Astrocyte (in vitro differentiated cells and primary cell): ENCODE measurements around the gene GALK1. TPM values are rescaled to one million over a fixed set of nuclear protein-coding genes. Genes with fewer than 3 reads are reported as not detected.

ENCODE experiments used
- DNase-seq: peaks from one replicate; pipeline ENCODE4 v3.0.0-alpha.2; 2010; ENCODE audit warnings: low read depth
- FAIRE-seq: peaks from 2 replicates; lab custom pipeline; 2011; peaks lifted over from hg19 to GRCh38; lab: Jason Lieb, UNC
- H2AFZ ChIP-seq: 2 replicates; pipeline ENCODE4 v1.6.0; 2012; ENCODE audit warnings: low read depth, low read length, inconsistent platforms
- H3K27ac ChIP-seq: 2 replicates; pipeline ENCODE4 v1.5.1; 2011; ENCODE audit warnings: low read depth, low read length, inconsistent platforms
- H3K27me3 ChIP-seq: 2 replicates; pipeline ENCODE4 v1.6.0; 2011; ENCODE audit warnings: low read length, inconsistent platforms; ENCODE audit not compliant: insufficient read depth
- H3K36me3 ChIP-seq: 2 replicates; pipeline ENCODE4 v1.5.1; 2011; ENCODE audit warnings: low read length, inconsistent platforms; ENCODE audit not compliant: insufficient read depth
- H3K4me1 ChIP-seq: 2 replicates; pipeline ENCODE4 v1.5.1; 2011; ENCODE audit warnings: low read length, inconsistent platforms; ENCODE audit not compliant: insufficient read depth
- H3K4me2 ChIP-seq: 2 replicates; pipeline ENCODE4 v1.6.0; 2012; ENCODE audit warnings: low read length, inconsistent platforms
- H3K4me3 ChIP-seq: 2 replicates; pipeline ENCODE4 v1.5.1; 2011; ENCODE audit warnings: low read depth, mild to moderate bottlenecking, low read length, inconsistent platforms; ENCODE audit not compliant: insufficient read depth
- H3K79me2 ChIP-seq: 2 replicates; pipeline ENCODE4 v1.6.0; 2012; ENCODE audit warnings: mild to moderate bottlenecking, low read length, inconsistent platforms; ENCODE audit not compliant: insufficient read depth
- H3K9ac ChIP-seq: 2 replicates; pipeline ENCODE4 v1.6.0; 2012; ENCODE audit warnings: mild to moderate bottlenecking, low read length, inconsistent platforms
- H3K9me3 ChIP-seq: 2 replicates; pipeline ENCODE4 v1.5.1; 2012; ENCODE audit warnings: low read depth, mild to moderate bottlenecking, low read length, inconsistent platforms; ENCODE audit not compliant: insufficient read depth
- H4K20me1 ChIP-seq: 2 replicates; pipeline ENCODE4 v1.6.0; 2012; ENCODE audit warnings: low read length, inconsistent platforms; ENCODE audit not compliant: insufficient read depth
- H3K27ac Mint-ChIP-seq: one replicate; pipeline ENCODE4 v1.8.0; 2021; ENCODE audit warnings: mild to moderate bottlenecking, mixed read lengths; ENCODE audit not compliant: unreplicated experiment
- H3K27me3 Mint-ChIP-seq: one replicate; pipeline ENCODE4 v1.8.0; 2021; ENCODE audit warnings: low read depth, mixed read lengths; ENCODE audit not compliant: unreplicated experiment
- H3K36me3 Mint-ChIP-seq: one replicate; pipeline ENCODE4 v1.8.0; 2021; ENCODE audit warnings: low read depth, mixed read lengths; ENCODE audit not compliant: unreplicated experiment
- H3K4me1 Mint-ChIP-seq: one replicate; pipeline ENCODE4 v1.8.0; 2021; ENCODE audit warnings: low read depth, mixed read lengths; ENCODE audit not compliant: unreplicated experiment
- H3K4me3 Mint-ChIP-seq: one replicate; pipeline ENCODE4 v1.8.0; 2021; ENCODE audit warnings: mild to moderate bottlenecking, moderate library complexity, mixed read lengths; ENCODE audit not compliant: unreplicated experiment
- H3K9me3 Mint-ChIP-seq: one replicate; pipeline ENCODE4 v1.8.0; 2021; ENCODE audit warnings: mild to moderate bottlenecking, mixed read lengths; ENCODE audit not compliant: unreplicated experiment
- CTCF ChIP-seq: IDR thresholded peaks from 2 replicates; pipeline ENCODE4 v1.5.1; 2011; ENCODE audit warnings: low read depth, mild to moderate bottlenecking, inconsistent platforms, low read length, moderate library complexity; ENCODE audit not compliant: insufficient read depth
- EZH2 ChIP-seq: IDR thresholded peaks from 2 replicates; pipeline ENCODE4 v1.6.1; 2012; ENCODE audit warnings: mild to moderate bottlenecking, low read length, inconsistent platforms; ENCODE audit not compliant: insufficient read depth
- total RNA-seq: library from RNA; stranded (reverse); gene quantifications from 2 replicates; pipeline ENCODE4 v1.2.1, GENCODE V29; 2021

GALK1 gene
- total RNA-seq, 1 donor from 2014 or later, result 22.6 TPM

GRCh38 chr17:75807861-75808260, 42.9 kb upstream of the GALK1 start:
- peaks cover 9% of the 10 kb centered on the region for H3K36me3 ChIP-seq
- H3K4me3 ChIP-seq, result no peak overlapping the region
- H3K9me3 Mint-ChIP-seq, result no peaks in the 10 kb centered on the region
- no peak overlapping the region for H3K27ac ChIP-seq
- peaks cover 13% of the 10 kb centered on the region for H3K79me2 ChIP-seq
- DNase-seq (no peak), FAIRE-seq (no peak)
- H3K4me2 ChIP-seq, result no peak overlapping the region
- peaks cover 6% of the 10 kb centered on the region for H3K4me1 ChIP-seq
- H2AFZ ChIP-seq, result no peak overlapping the region
- TF ChIP-seq EZH2 (no peak), CTCF (no peak)
- H3K27me3 Mint-ChIP-seq, result no peaks in the 10 kb centered on the region
- H3K27me3 ChIP-seq, result no peaks in the 10 kb centered on the region
- peaks cover 7% of the 10 kb centered on the region for H3K4me1 Mint-ChIP-seq
- no peak overlapping the region for H3K9ac ChIP-seq
- H4K20me1 ChIP-seq, result peaks cover 45% of the 10 kb centered on the region
- H3K27ac Mint-ChIP-seq, result no peak overlapping the region
- H3K36me3 Mint-ChIP-seq, result peaks cover 12% of the 10 kb centered on the region
- no peaks in the 10 kb centered on the region for H3K9me3 ChIP-seq
- no peak overlapping the region for H3K4me3 Mint-ChIP-seq

- Mint-ChIP-seq H3K4me1 (peaks cover 7% of the 10 kb centered on the region), H3K36me3 (peaks cover 10% of the 10 kb centered on the region), H3K9me3 (no peaks in the 10 kb centered on the region), H3K4me3 (no peak overlapping the region), H3K27ac (no peak overlapping the region), H3K27me3 (no peaks in the 10 kb centered on the region)
- H3K36me3 ChIP-seq, result peaks cover 2% of the 10 kb centered on the region
- peaks cover 45% of the 10 kb centered on the region for H4K20me1 ChIP-seq
- peaks cover 6% of the 10 kb centered on the region for H3K4me1 ChIP-seq
- TF ChIP-seq CTCF (no peak), EZH2 (no peak)
- H3K4me2 ChIP-seq, result no peak overlapping the region
- H3K27me3 ChIP-seq, result no peaks in the 10 kb centered on the region
- no peak for FAIRE-seq
- H3K9ac ChIP-seq, result no peak overlapping the region
- no peak overlapping the region for H3K27ac ChIP-seq
- DNase-seq, result no peak
- H3K9me3 ChIP-seq, result no peaks in the 10 kb centered on the region
- H3K4me3 ChIP-seq, result no peak overlapping the region
- no peak overlapping the region for H2AFZ ChIP-seq
- peaks cover 13% of the 10 kb centered on the region for H3K79me2 ChIP-seq
Measured at GRCh38 chr17:75806822-75807500, 42.0 kb upstream of the GALK1 start.

GRCh38 chr17:75803883-75804282, 38.9 kb upstream of the GALK1 start:
- no peak overlapping the region for H3K4me2 ChIP-seq

More at GRCh38 chr17:75803883-75804282, 38.9 kb upstream of the GALK1 start:
- H4K20me1 ChIP-seq, result peaks cover 31% of the 10 kb centered on the region
- no peak overlapping the region for H2AFZ ChIP-seq
- H3K9me3 ChIP-seq, result no peaks in the 10 kb centered on the region
- H3K4me3 ChIP-seq, result no peak overlapping the region
- DNase-seq (no peak), FAIRE-seq (no peak)
- no peak overlapping the region for H3K9ac ChIP-seq
- TF ChIP-seq EZH2, result no peak
- TF ChIP-seq CTCF, result no peak
- Mint-ChIP-seq H3K27me3 (no peaks in the 10 kb centered on the region), H3K9me3 (no peaks in the 10 kb centered on the region), H3K27ac (no peak overlapping the region), H3K4me3 (no peak overlapping the region), H3K36me3 (peaks cover 12% of the 10 kb centered on the region), H3K4me1 (peaks cover 2% of the 10 kb centered on the region)
- no peaks in the 10 kb centered on the region for H3K4me1 ChIP-seq
- H3K36me3 ChIP-seq, result peaks cover 4% of the 10 kb centered on the region
- peaks cover 16% of the 10 kb centered on the region for H3K79me2 ChIP-seq
- no peaks in the 10 kb centered on the region for H3K27me3 ChIP-seq
- H3K27ac ChIP-seq, result no peak overlapping the region
